Spleen (tissue), 7 donors: ENCODE measurements around the gene ABTB2.

Experiments
- CTCF ChIP-seq, 11 experiments: fragments of 200-600 bp in 7 of 11; fragments of 450-650 bp in 4 of 11; sonication (generic) in 4 of 11; IDR thresholded peaks in 8 of 11; conservative IDR thresholded peaks in 3 of 11; 1 replicate in 7 of 11; 2 replicates in 4 of 11; pipeline versions ENCODE4 v1.4.0 to v1.8.0; 2016 to 2021; ENCODE audit warnings: antibody characterized with exemption in 11 of 11, inconsistent platforms in 4 of 11, mild to moderate bottlenecking in 1 of 11
- POLR2A ChIP-seq, 3 donors: fragments of 450-650 bp; IDR thresholded peaks; one replicate each; pipeline ENCODE4 v1.5.1; 2017; ENCODE audit warnings: antibody characterized with exemption in 3 of 3, mild to moderate bottlenecking in 1 of 3
- donor health status: DM: no; HTN: no; CAD: no; lungs with moderate emphysema.
- donor health status: DM: no; HTN: no; CAD: no.
- donor health status: DM: no; HTN: no; CAD: no.

- no peak for TF ChIP-seq CTCF (IDR thresholded peaks at IDR 0.05 in 8 of 11, conservative IDR thresholded peaks at IDR 0.05 in 3 of 11)
- no peak for TF ChIP-seq POLR2A (IDR thresholded peaks at IDR 0.05)
Observed at GRCh38 chr11:34271727-34272126, 86.1 kb downstream of the ABTB2 start.
